Measurements from ENCODE around the gene PATE1.
"Not testable (repeated sequence)": the region's sequence is repeated elsewhere in the genome, so short reads cannot be mapped to it uniquely, and the experiment has no call there.

PATE1 gene

GRCh38 chr11:125745979-125746378, at the start of gene PATE1:
TSS of gene PATE1 (plus strand) at chr11:125746279. CDS start at chr11:125746305, 26 bp downstream.
- no peak for DNase-seq (ENCODE audit: low read depth in 3 of 3, low spot score in 1 of 3)

- no peak for DNase-seq (ENCODE audit: low read depth in 3 of 3, low spot score in 1 of 3)
These were observed 45.0 kb upstream of the PATE1 start for GRCh38 chr11:125701018-125701610.

- DNase-seq (ENCODE audit: low read depth in 3 of 3, low spot score in 1 of 3) = no peak
These were observed 44.0 kb upstream of the PATE1 start for GRCh38 chr11:125701858-125702621.

- DNase-seq (ENCODE audit: low read depth in 3 of 3, low spot score in 1 of 3) = not testable (repeated sequence)
These were observed 41.4 kb upstream of the PATE1 start for GRCh38 chr11:125704686-125705085.

DNA sequence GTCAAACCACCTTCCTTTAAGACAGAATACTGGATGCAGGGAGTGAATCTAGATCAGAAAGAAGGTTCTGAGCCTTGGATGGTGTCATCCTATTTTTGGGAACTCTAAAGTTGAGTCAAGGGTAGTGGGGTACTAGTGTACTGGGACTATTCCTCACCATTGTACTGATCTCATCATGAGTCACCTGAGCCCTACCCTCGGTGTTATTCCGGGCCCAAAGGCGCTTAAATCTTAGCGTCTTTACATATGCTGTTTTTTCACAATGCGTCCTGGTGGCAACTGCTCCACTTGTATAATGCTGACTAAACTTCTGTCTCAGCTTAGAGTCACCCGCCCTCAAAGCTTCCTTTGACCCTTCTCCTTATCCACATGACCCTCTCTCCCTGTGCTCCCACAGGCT, 25.3 kb upstream of the PATE1 start:
- no peak for DNase-seq (ENCODE audit: low read depth in 3 of 3, low spot score in 1 of 3)

DNA sequence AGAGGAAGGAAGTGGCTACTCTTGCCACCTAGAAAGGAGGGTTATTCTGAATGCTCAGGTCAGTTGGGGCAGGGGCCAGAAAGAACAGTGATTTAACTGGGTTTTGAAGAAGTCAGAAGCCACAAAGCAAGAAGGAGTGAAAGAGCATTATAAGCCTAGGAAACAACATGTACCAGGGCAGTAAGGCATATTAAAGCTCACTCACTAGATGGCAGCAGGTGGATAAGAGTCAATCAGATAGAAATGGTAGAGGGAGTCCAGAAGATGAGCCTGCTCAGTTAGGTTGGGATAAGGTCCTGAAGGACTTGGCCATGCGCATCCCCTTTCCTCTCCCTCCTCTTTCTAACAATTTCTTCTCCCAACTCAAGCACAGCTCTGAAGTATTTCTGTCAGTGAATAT, 22.0 kb upstream of the PATE1 start:
- no peak for DNase-seq (ENCODE audit: low read depth in 3 of 3, low spot score in 1 of 3)

- DNase-seq (ENCODE audit: low read depth in 3 of 3, low spot score in 1 of 3) = no peak
These were observed 17.1 kb upstream of the PATE1 start for GRCh38 chr11:125728969-125729368.

DNA sequence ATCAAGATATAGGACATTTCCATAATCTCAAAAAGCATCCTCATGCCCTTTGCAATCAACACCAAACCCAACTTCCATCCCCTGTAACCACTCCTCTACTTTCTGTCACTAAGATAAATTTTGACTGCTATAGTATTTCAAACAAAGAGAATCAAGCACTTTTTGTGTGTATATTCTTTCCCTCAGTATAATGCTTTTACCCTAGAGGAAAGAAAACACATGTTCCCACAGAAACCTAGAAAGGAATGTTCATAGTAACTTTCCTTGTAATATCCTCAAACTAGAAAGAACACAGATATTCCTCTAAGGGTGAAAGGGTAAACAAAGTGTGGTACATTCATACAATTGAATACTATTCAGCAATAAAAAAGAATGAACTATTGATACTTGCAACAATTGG, 5.5 kb upstream of the PATE1 start:
- no peak for DNase-seq (ENCODE audit: low read depth in 3 of 3, low spot score in 1 of 3)

DNA sequence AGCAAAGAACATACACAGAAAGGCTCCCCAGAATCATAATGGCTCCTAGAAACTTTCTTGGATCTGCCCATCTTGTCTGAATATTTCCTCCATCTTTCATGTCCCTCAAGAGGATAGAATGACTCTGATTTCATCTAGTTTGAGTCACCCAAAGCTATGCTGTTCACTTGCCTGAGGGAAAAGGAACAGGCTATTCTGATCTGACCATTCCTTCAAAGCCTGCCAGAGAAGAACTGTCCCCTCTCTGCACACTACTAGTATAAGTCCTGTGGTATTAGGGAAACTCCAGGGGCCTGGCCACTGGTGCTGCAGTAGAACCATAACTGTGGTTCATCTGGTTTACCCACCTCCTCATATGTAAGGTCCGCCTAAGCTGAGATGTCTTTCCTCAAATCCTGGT, 2.4 kb upstream of the PATE1 start:
- no peak for DNase-seq (ENCODE audit: low read depth in 3 of 3, low spot score in 1 of 3)

DNA sequence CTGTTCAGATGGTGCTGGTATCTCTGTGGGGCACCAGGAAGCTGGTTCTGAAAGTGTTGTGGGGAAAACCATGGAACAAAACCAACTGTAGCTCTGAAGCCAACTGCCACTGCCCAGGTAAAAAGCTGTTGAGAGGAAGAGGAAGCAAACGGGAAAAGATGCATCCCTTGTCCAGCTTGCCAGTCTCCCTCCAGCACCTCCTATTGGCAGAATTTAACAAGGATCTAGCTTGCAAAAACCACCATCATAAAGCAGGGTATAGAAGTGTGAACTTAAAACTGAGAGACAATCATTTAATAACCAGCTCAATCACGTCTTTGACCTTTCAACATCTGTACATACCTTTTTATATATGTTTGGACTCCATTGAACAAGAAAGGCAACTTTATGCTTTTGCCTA, 4.5 kb downstream of the PATE1 start:
- no peak for DNase-seq (ENCODE audit: low read depth in 3 of 3, low spot score in 1 of 3)

DNA sequence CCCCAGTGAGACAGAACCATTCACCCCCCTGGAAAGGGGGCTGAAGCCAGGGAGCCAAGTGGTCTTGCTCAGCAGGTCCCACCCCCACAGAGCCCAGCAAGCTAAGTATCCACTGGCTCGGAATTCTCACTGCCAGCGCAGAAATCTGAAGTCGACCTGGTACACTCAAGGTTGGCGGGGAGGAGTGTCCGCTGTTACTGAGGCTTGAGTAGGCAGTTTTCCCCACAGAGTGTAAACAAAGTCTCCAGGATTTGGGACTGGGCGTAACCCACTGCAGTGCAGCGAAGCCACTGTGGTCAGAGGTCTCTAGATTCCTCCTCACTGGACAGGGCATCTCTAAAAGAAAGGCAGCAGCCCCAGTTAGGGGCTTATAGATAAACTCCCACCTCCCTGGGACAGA, 10.0 kb downstream of the PATE1 start:
- no peak for DNase-seq (ENCODE audit: low read depth in 3 of 3, low spot score in 1 of 3)

DNA sequence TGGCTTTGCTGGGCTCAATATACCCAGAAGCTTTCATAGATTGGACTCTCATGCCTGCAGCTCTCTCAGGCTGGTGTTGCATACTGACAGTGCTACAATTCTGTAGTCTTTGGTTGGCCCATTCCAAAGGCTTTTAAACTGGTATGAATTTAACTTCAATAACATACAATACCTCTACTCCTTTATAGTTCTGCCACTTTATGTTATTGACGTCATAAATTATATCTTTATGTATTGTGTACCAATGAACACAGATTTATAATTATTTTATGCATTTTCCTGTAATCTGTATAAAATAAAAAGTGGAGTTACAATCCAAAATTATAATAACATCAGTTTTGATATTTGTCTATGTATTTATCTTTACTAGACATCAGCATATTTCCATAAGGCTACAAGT, 16.4 kb downstream of the PATE1 start:
- no peak for DNase-seq (ENCODE audit: low read depth in 3 of 3, low spot score in 1 of 3)

- no peak for DNase-seq (ENCODE audit: low read depth in 3 of 3, low spot score in 1 of 3)
These were observed 17.4 kb downstream of the PATE1 start for GRCh38 chr11:125763483-125763882.

- no peak for DNase-seq (ENCODE audit: low read depth in 3 of 3, low spot score in 1 of 3)
These were observed 20.2 kb downstream of the PATE1 start for GRCh38 chr11:125766251-125766650.

GRCh38 chr11:125768336-125769046, 22.4 kb downstream of the PATE1 start:
- DNase-seq (ENCODE audit: low read depth in 3 of 3, low spot score in 1 of 3) = no peak

DNA sequence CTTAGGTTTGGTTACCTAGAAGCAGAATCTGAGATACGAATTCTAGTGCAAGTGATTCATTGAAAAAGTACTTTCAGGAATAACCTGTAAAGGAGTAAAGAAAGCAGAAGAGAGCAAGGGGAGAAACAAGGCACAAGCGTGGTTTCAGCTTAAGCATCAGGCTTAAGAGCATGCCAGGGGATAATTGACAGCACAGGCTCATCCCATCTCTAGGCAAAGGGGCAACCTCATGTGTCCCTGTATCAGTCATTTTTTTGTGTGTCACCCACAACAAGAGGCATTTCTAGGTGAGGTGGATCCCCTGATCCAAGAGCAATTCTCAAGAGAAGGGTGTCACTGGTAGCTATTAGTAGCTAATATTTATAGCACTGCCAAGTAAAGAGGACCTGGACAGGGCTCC, 24.5 kb downstream of the PATE1 start:
- no peak for DNase-seq (ENCODE audit: low read depth in 3 of 3, low spot score in 1 of 3)

DNA sequence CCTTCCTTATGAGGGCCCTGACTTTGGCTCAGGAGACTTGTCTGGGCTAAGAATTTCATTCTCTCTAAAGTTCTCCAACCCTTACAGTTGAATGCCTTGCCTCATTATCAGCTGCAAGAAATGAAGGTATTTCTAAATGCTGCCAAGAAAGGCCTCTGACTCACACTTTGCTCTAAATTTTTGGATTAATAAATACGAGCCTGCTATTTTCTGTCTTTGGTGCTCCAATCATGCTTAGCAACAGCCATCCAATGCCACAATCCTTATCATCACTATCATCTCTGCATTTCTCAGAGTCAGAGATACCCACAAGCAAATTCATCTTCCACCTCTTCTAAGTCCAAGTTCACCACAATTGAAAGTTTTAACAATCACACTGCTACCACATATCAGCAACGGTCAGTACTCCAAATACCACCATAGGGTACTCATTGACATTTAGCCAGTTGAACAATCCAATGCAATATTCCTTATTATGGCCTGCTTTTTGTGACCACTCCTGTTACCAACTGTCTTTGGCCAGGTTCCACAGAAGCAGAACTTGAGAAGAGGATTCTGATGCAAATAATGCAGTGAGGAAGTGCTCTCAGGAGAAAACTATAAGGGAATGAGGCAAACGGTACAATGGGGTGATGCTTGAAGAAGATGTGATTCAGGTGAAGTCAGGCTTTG, 26.9 kb downstream of the PATE1 start:
- no peak for DNase-seq (ENCODE audit: low read depth in 3 of 3, low spot score in 1 of 3)

GRCh38 chr11:125773516-125773915, 27.4 kb downstream of the PATE1 start:
- DNase-seq (ENCODE audit: low read depth in 3 of 3, low spot score in 1 of 3) = no peak

GRCh38 chr11:125777309-125777708, 31.2 kb downstream of the PATE1 start:
- DNase-seq (ENCODE audit: low read depth in 3 of 3, low spot score in 1 of 3) = no peak

- no peak for DNase-seq (ENCODE audit: low read depth in 3 of 3, low spot score in 1 of 3)
These were observed 32.6 kb downstream of the PATE1 start, which contains the start of gene PATE2 for GRCh38 chr11:125778728-125779127. TSS of gene PATE2 (minus strand) at chr11:125778828. CDS start at chr11:125778773, 55 bp downstream.

GRCh38 chr11:125784678-125785077, 38.6 kb downstream of the PATE1 start:
- DNase-seq (ENCODE audit: low read depth in 3 of 3, low spot score in 1 of 3) = no peak

- no peak for DNase-seq (ENCODE audit: low read depth in 3 of 3, low spot score in 1 of 3)
These were observed 41.7 kb downstream of the PATE1 start, which contains the start of gene PATE3 for GRCh38 chr11:125787827-125788226. TSS of gene PATE3 (plus strand) at chr11:125788127. CDS start at chr11:125788152, 25 bp downstream.

Measured in stimulated activated CD4-positive, alpha-beta T cell treated with anti-CD3 and anti-CD28 coated beads, TNF-alpha, amount 100 ng/mL, for 1 hour (primary cell).